Cardiac septum (tissue), 1 donor: Measurements from ENCODE around the gene ATF3. TPM values are rescaled to one million over a fixed set of nuclear protein-coding genes. Genes with fewer than 3 reads are reported as not detected.
"Not testable (repeated sequence)": the region's sequence is repeated elsewhere in the genome, so short reads cannot be mapped to it uniquely, and the experiment has no call there.

ENCODE experiments used
- DNase-seq: peaks from one replicate; pipeline ENCODE4 v3.0.0-alpha.2; 2020; ENCODE audit warnings: low spot score
- intact Hi-C: fragments of 100-400 bp; cut with DNase I; formaldehyde crosslinking; loops from one replicate; pipeline ENCODE4 v1.14.0; 2022
- total RNA-seq: library from RNA; stranded (reverse); fragmentation: NEBNext Ultra II Directional; extraction: Animal tissue kit (Norgen Biotek cat#: 25700); gene quantifications from one replicate; pipeline ENCODE4 v1.2.1, GENCODE V29; 2021
- donor health status: DM: no; HTN: no; CAD: no.

ATF3 gene
- total RNA-seq, 1 donor from 2014 or later: 16.2 TPM

GRCh38 chr1:212621043-212621948 is 12.7 kb downstream of the ATF3 start:
- no peak for DNase-seq
- intact Hi-C loops: no loop called here

- no peak for DNase-seq
- intact Hi-C loops: no loop called here
Measured at GRCh38 chr1:212621949-212622305, 13.4 kb downstream of the ATF3 start.

GRCh38 chr1:212622467-212622866 is 13.9 kb downstream of the ATF3 start:
- intact Hi-C loops: no loop called here
- DNase-seq: no peak

- intact Hi-C loops: no loop called here
- no peak for DNase-seq
Measured at GRCh38 chr1:212622906-212623305, 14.3 kb downstream of the ATF3 start.

GRCh38 chr1:212623603-212624002 is 15.0 kb downstream of the ATF3 start:
- intact Hi-C loops: no loop called here

GRCh38 chr1:212624976-212625501 is 16.5 kb downstream of the ATF3 start:
- intact Hi-C loops: no loop called here
- no peak for DNase-seq

More at GRCh38 chr1:212623603-212624002, 15.0 kb downstream of the ATF3 start:
- no peak for DNase-seq

- no peak for DNase-seq
- intact Hi-C loops: no loop called here
Measured at GRCh38 chr1:212625781-212626450, 17.4 kb downstream of the ATF3 start.

- intact Hi-C loops: no loop called here
- DNase-seq: no peak
Measured at GRCh38 chr1:212628046-212628445, 19.5 kb downstream of the ATF3 start.

GRCh38 chr1:212628813-212629415 is 20.4 kb downstream of the ATF3 start:
- no peak for DNase-seq
- intact Hi-C loops: no loop called here

- no peak for DNase-seq
- intact Hi-C loops: no loop called here
Measured at GRCh38 chr1:212629450-212630157, 21.0 kb downstream of the ATF3 start.

GRCh38 chr1:212630158-212630900 is 21.8 kb downstream of the ATF3 start:
- peak; percentile 87 for DNase-seq
- intact Hi-C loops: no loop called here

GRCh38 chr1:212633161-212633560 is 24.6 kb downstream of the ATF3 start:
- intact Hi-C loops: no loop called here
- no peak for DNase-seq

- no peak for DNase-seq
- intact Hi-C loops: no loop called here
Measured at GRCh38 chr1:212634252-212634651, 25.7 kb downstream of the ATF3 start.

GRCh38 chr1:212635141-212635631 is 26.6 kb downstream of the ATF3 start:
- DNase-seq: no peak
- intact Hi-C loops: no loop called here

- intact Hi-C loops: no loop called here
- DNase-seq: peak; percentile 71
Measured at GRCh38 chr1:212637902-212638301, 29.3 kb downstream of the ATF3 start.

GRCh38 chr1:212638492-212639151 is 30.1 kb downstream of the ATF3 start:
- DNase-seq: peak; percentile 70
- intact Hi-C loops: no loop called here

GRCh38 chr1:212639524-212639923 is 31.0 kb downstream of the ATF3 start:
- intact Hi-C loops, DNase-seq: not testable (repeated sequence)

- intact Hi-C loops: no loop called here
- DNase-seq: peak; percentile 29
Measured at GRCh38 chr1:212640223-212640878, 31.8 kb downstream of the ATF3 start.
